Activated CD8-positive, alpha-beta memory T cell treated with anti-CD3 and anti-CD28 coated beads for 4 hours (primary cell): ENCODE measurements around the gene SLC5A10.
"Not testable (repeated sequence)": the region's sequence is repeated elsewhere in the genome, so short reads cannot be mapped to it uniquely, and the experiment has no call there.

Experiments used
- DNase-seq, 2 donors: peaks; one replicate each; pipeline ENCODE4 v3.0.0-alpha.2; 2020; ENCODE audit warnings: low read depth in 2 of 2

SLC5A10 gene

GRCh38 chr17:18951941-18952842 lies at the start of gene SLC5A10:
SLC5A10 (plus strand) TSS chr17:18952165; CDS start chr17:18952206, 41 bp downstream.
- DNase-seq = no peak

GRCh38 chr17:18904482-18904881 lies 47.5 kb upstream of the SLC5A10 start:
- no peak for DNase-seq

GRCh38 chr17:18905226-18905625 lies 46.7 kb upstream of the SLC5A10 start:
- DNase-seq = no peak

GRCh38 chr17:18910326-18910725 lies 41.6 kb upstream of the SLC5A10 start:
- DNase-seq = no peak

- DNase-seq = no peak
These were observed 41.1 kb upstream of the SLC5A10 start for GRCh38 chr17:18910881-18911280.

DNA sequence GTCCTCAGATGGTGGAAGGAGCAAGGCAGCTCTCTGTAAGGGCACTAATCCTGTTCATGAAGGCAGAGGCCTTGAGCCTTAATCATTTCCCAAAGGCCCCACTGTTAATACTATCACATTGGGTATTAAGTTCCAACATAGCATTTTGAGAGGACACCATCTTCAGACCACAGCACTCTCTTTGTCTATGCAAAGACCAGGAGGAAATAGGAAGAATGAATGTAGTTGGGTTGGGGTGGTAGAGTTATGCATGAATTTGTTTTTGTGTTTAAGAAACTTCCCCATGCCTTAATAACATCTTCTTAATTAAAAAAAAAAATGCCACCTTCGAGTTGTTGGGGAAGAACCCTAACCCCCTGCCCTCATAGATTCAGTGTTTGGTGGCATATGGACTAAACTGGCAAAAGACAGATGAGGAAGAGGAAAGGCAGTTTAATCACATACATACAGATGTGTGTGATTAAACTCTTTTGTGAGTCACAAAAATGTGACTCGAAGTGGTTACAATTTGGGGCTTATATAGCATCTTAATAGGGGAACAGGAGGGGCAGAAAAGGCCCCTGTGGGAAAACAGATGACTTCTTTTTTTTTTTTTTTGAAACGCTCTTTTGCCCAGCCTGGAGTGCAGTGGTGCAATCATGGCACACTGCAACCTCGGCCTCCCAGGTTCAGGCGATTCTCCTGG lies 35.0 kb upstream of the SLC5A10 start:
- no peak for DNase-seq

DNA sequence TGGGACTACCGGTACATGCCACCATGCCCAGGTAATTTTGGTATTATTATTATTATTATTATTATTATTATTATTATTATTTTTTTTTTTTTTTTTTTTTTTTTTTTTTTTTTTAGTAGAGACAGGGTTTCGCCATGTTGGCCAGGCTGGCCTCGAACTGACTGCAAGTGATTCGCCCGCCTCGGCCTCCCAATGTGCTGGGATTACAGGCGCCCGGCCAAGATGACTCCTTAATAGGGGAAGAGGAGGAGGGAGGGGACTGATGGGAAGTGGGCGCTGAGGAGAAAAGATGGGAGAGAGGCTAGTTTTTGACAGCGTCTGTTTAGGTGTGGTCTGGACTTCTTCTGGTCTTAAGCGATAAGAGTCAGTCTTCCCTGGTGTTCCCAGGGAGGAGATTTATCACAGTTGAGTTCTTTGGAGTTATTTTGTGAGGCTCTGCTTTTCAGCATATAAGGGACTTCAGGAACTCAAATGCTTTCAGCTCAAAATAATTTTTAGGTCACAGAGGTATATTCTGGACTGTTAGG lies 34.4 kb upstream of the SLC5A10 start:
- no peak for DNase-seq

DNA sequence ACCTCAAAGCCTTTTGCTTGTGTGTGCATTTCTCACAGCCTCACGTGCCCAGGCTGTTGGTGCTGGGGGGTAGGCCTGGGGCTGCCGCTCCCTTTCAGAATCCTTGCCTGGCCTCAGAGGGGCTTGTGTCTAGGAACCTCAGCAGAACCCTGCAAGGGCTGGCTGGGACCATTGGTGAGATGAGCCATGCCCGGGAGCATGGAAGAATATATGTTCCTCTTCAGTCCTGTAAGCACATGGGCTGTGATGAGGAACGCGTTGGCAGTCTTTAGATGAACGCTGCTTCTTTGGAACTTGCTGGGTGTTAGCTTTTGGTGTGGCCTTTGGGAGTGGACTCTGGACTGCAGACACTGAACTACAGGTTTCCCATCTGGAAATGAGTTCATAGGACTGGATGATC lies 32.0 kb upstream of the SLC5A10 start:
- no peak for DNase-seq

DNA sequence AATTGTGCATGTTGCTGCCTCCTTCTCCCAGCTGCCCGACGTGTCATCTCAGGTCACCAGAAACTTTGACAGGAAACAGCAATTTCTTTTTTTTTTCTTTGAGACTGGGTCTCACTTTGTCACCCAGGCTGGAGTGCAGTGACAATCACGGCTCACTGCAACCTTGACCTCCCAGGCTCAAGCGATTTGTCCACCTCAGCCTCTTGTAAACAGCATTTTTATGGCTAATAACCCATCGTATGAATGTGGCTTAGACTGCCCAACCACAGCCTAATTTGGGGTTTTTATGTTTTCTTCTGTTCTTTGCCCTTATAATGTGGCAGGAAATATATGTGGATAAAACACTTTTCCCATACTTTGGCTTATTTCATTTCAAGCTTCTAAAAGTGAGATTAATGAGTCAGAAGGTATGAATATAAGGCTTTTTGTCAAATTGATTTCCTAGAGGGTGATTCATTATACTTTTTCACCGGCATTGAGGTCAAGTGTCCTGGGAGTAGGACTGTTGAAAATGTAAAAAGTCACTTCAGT lies 31.0 kb upstream of the SLC5A10 start:
- DNase-seq = no peak

GRCh38 chr17:18921485-18921884 lies 30.5 kb upstream of the SLC5A10 start:
- DNase-seq = no peak

GRCh38 chr17:18921912-18922451 lies 30.0 kb upstream of the SLC5A10 start:
- no peak for DNase-seq

GRCh38 chr17:18922596-18922995 lies 29.4 kb upstream of the SLC5A10 start:
- DNase-seq = not testable (repeated sequence)

GRCh38 chr17:18925187-18925586 lies 26.8 kb upstream of the SLC5A10 start:
- DNase-seq = no peak

DNA sequence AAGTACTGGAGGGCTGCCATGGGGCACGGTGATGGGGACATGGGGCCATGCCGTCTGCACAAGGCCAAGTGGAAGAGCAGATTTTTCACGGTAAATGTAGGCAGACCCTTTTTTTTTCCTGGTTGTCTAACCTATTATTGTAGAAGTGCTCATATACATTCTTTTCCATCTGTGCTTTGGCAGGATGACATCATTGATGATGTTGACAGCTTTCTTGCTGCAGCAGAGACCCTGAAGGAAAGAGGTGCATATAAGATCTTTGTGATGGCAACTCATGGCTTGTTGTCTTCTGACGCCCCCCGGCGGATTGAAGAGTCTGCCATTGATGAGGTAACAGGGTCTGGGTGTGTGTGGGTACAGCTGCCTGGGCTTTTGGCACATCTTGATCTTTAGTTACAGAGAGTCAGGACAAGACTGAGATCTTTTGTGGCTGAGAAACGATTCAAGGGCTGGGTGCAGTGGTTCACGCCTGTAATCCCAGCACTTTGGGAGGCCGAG lies 23.3 kb upstream of the SLC5A10 start:
- DNase-seq = no peak

DNA sequence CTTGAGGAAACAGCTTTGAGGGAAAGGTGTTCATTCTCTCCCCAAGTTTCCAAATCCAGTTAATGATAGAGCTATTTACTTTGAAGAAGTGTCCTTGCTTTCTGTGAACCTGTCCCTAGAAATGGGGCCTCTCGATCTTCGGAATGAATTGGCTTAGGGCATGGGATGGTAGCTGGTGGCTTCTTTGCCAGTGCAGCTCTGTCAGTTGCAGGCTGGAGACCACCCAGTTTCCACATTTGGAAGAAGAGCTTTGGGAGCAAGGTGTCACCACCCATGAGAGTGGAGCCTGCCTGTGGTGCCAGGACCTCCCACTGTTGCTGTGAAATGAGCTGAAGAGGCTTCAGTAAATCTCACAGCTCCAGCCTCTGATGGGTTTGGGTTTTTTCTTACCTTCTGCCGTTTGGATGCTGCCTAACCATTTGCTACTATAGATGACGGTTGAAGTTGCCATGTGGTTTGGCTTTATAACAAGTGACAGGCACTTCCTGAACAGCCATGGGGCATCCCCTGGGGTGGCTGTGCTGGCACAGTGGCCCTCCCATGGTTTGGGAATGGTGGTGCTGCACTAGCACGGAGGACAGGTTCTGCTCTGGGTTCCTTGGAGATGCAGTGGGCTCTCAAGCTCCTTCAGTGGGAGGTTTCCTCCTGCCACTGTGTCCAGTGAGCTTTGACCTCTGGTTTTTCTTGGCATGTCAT lies 19.5 kb upstream of the SLC5A10 start:
- no peak for DNase-seq

DNA sequence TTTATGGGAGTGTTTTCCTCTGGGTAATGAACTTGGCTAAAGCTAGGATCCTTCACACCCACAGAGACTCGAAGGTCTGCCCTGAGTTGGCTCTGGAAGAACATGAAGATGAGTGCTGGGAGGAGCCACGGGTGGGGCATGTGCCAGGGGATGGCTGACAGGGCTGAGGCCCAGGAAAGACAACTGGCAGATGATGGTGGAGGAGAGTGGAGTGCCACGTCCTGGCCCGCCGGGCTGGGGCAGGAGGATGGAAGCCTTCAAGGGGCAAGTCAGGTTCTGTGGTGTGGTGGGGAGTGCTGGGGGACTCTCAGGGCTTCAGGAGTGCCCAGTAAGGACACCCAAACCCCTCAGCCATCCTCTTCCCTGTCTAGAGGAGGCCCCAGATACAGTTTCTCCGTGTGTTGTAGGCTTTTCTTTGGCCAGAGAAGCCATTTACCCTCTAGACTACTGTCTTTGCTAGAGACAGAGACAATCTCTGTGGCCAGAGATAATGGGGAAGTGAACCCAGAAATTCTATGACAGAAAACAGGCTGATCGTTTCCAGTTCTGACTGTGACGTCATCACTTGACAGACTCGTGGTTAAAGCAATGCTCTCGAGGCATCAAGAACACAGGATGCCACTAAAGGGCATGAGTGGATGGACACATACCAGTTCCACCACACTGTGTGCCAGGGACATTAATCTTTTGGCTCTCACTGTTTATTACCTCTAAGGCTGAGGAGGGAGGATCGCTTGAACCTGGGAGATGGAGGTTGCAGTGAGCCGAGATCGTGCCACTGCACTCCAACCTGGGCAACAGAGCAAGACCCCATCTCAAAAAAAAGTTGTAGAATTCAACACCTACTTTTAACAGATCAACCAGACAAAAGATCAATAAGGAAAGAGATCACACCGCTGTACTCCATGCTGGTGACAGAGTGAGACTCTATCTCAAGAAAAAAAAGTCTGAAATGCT lies 18.6 kb upstream of the SLC5A10 start:
- no peak for DNase-seq

- no peak for DNase-seq
These were observed 13.8 kb upstream of the SLC5A10 start for GRCh38 chr17:18937981-18938691.

DNA sequence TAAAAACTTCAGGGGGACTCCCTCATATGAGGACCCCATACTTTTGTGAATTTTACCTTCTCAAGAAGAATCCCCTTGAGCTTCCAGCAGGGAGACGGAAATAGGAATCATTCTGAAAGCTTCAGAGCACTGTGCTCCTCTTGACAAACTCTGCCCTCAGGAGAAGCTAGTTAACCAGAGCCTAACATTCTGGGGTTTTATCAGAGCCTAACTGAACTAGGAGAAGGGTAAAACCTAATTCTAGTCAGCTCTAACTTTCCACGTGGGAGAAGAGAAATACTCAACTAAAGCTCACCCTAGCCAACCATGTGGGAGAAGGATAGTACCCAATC lies 13.3 kb upstream of the SLC5A10 start:
- DNase-seq = no peak

- no peak for DNase-seq
These were observed 7.3 kb upstream of the SLC5A10 start for GRCh38 chr17:18944646-18945045.

GRCh38 chr17:18946536-18946935 lies 5.4 kb upstream of the SLC5A10 start:
- no peak for DNase-seq
